Limb (tissue), 2 donors: ENCODE data around the gene TMPRSS11F.
"Not testable (repeated sequence)": the region's sequence is repeated elsewhere in the genome, so short reads cannot be mapped to it uniquely, and the experiment has no call there.

ENCODE experiments used
- DNase-seq, 2 donors: peaks; one replicate each; pipeline ENCODE4 v3.0.0-alpha.2; 2016; ENCODE audit errors: extremely low spot score in 2 of 2

TMPRSS11F gene

DNA sequence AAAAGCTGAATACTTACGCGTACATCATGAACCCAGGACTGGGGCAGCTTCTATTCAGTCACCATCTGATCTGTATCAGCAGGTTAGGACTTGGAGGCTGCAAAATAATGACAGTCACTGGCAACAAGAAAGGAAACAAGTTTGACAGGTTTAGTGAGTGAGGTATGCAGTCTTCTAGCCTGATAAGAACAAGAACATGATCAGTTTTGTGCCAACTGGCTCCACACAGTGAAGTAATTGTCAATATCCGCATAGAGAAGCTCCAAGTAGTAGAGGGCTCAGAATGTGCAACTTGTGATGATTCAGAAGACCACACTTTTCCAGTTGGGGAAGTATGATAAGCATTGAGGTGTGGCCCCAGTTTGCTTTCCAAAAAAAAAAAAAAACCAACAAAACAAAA, at the start of gene TMPRSS11F:
Gene TMPRSS11F (minus strand): TSS at position 77 of the 400 bp plus-strand sequence. CDS start 49 bp downstream, at position 28.
- no peak for DNase-seq

GRCh38 chr4:68176904-68177303, 47.2 kb upstream of the TMPRSS11F start:
- no peak for DNase-seq

DNA sequence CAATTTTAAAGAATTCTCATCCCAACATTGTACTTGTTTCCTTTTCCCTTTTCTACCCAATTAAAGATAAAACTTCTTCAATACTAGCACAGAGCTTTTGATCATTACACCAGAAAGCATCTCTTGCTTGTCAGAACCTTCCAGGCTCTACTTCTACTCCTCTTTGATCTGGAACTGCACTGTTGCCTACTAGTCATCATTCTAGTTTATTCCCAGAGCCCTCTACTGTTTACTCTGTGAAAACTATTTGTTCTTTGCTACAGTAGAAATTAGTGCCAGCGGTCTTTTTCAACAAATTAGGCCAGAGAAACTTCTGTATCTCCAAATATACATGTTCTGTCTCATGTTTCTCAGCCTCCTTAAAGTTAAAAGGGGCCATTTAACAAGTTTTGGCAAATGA, 46.8 kb upstream of the TMPRSS11F start:
- DNase-seq: no peak

DNA sequence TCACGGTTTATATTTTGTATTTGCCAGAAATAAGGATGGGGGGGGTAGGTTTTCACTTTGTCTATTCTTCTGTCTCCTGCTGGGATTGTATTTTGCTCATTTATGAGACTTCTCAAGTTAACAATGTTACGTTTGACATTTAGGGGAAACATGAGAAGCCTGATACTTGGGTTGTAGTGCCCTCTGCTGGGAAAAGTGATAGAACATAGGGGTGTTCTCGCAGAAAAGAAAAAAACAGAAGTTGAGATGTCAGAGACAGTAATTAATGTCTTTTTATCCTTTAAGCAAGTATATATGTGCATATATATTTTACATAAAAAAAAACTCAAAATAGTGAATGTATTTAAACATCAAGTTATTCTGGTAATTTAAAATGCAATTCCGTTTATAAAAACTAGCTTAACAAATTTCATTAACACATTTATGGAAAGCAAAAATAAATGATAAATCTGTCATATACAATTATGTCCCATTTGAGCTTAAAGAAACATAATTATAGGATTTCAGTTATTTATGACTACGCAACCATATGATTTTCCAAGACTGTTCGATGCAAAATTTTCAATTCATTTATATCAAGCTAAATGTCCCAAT, 46.0 kb upstream of the TMPRSS11F start:
- peak; percentile 45 to 69 for DNase-seq

GRCh38 chr4:68174389-68174788, 44.7 kb upstream of the TMPRSS11F start:
- DNase-seq: not testable (repeated sequence)

DNA sequence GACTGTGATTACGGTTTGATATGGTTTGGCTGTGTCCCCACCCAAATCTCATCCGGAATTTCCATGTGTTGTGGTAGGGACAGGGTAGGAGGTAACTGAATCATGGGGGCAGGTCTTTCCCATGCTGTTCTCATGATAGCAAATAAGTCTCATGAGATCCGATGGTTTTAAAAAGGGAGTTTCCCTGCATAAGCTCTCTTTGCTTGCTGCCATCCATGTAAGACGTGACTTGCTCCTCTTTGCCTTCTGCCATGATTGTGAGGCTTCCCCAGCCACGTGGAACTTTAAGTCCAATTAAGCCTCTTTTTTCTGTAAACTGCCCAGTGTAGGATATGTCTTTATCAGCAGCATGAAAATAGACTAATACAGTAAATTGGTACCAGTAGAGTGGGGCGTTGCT, 42.5 kb upstream of the TMPRSS11F start:
- DNase-seq: not testable (repeated sequence)

GRCh38 chr4:68167706-68168105, 38.0 kb upstream of the TMPRSS11F start:
- DNase-seq: no peak

- DNase-seq: no peak
Observed at GRCh38 chr4:68167166-68167565, 37.5 kb upstream of the TMPRSS11F start.

GRCh38 chr4:68163754-68164153, 34.1 kb upstream of the TMPRSS11F start:
- no peak for DNase-seq

DNA sequence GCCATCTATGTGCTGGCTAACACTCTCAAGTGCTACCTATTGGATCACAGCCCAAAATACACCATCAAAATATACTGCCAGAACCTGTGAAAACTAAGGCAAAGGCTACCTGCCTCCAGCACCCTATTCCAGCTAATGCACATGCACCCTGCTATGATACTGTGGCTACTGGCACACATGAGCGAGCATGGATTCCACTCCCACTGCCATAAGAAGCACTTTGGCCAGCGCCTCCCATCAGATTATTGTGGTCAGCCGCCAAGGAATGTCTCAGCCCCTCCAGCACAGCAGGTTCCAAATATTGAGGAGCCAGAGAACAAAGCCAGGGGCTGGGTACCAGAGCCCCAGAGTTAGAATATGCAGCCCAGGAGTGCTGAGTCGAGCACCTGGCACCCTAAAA, 32.5 kb upstream of the TMPRSS11F start:
- no peak for DNase-seq

DNA sequence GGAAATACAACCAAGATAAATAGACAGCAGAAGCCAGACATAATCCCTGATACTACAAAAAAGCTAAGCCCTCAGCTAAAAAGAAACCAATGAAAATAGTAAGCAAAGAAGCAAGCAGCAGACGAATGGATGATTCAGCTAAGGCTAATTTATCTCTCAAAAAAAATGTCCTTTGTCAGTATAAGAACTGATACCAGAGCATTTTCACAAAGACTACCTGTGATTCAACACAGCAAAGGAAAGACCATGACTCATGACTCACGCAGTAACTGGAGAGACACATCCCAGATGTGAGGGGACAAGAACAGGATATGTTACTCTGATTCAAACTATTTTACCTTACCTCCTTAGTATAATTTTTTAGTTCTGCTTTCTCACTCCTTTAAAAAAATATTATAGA, 22.7 kb upstream of the TMPRSS11F start:
- DNase-seq: no peak

DNA sequence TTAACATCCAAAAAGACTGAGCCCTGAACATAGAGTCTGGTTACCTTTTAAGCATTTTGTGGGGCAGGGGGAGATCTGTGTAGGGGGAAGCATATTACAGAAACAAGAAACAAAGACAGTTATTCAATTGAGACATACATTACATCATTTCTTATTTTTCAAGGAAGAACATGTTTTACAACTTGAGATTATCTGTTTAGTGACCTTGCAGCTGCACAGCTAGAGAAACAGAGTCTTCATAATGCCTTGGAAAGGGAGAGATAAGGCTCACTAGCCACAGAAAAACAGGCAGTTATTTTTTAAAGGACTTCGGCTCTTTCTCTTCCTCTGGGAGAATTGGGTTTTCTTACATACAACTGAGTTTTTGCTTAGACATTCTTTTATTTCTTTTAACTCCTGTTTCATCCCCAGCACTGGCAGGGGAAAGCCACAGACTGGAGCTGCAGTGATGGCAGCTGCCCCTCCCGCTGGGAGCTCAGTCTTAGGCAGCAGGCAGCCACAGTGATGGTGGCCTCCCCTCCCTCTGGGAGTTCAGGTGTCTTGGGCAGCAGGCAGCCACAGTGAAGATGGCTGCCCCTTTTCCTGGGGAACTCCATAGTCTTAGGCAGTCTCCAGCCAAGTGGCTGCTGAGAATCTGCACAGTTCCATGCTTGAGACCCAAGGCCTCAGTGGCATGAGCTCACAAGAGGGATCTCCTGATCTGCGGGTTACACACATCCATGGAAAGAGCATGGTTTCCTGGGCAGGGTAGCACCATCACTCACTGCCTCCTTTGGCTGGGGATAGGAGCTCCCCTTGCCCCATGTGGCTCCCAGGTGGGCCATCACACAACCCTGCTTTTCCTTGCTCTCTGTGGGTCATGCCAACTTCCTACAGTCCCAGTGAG, 19.4 kb upstream of the TMPRSS11F start:
- no peak for DNase-seq

GRCh38 chr4:68147079-68147478, 17.4 kb upstream of the TMPRSS11F start:
- no peak for DNase-seq

DNA sequence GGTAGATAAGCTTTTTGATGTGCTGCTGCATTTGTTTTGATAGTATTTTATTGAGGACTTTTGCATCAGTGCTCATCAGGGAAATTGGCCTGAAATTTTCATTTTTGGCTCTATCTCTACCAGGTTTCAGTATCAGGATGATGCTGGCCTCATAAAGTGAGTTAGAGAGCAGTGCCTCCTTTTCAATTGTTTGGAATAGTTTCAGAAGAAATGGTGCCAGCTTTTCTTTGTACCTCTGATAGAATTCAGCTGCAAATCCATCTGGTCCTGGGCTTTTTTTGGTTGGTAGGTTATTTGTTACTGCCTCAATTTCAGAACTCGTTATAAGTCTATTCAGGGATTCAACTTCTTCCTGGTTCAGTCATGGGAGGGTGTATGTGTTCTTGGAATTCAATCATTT, 15.6 kb upstream of the TMPRSS11F start:
- no peak for DNase-seq

DNA sequence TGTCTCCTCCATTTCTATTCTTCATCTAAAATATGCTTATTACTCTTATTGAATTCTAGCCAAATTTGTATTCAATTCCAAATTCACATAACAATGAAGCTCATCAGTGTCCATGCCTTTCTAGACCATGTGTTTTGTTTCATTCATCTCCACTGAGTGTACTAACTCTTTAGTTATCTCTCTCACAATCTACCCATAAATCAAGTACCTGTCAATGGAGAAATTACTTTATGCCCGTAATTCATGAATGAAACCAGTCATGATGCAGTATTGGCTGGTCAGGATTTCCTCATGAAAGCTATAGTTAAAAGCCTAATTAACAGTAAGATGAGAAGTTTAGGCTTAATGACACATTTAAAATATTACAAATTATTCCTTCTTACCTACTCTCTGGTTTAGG, 12.2 kb upstream of the TMPRSS11F start:
- DNase-seq: no peak

DNA sequence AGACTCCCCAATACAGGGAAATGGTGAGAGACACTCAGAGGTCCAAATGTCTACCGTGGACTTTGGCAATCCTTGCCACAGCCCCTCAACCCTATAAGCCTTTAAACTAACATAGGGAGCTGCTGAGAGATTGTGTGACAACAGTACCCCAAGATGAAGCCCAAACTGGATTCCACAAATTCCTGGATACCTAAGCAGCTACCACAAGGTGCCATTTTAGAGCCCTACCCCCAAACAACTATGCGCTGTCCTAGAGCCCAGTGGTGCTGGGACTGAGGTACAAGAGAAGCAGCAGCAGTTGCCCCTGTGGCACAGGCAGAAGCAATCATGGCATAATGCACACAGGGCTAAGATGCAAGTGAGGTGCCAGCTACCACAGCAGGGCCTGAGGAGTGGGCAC, 2.7 kb upstream of the TMPRSS11F start:
- DNase-seq: no peak

GRCh38 chr4:68124262-68124661, 5.4 kb downstream of the TMPRSS11F start:
- no peak for DNase-seq

- no peak for DNase-seq
Observed at GRCh38 chr4:68123525-68123924, 6.1 kb downstream of the TMPRSS11F start.

DNA sequence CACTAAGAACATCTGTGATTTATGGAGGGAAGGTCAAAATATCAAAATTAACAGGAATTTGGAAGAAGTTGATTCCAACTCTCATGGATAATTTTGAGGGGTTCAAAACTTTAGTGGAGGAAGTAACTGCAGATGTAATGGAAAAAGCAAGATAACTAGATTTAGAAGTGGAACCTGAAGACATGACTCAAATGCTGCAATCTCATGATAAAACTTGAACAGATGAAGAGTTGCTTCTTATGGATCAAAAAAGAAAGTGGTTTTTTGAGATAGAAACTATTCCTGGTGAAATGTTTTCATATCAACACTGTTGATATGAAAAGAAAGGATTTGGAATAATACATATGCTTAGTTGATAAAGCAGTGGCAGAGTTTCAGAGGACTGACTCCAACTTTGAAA, 9.7 kb downstream of the TMPRSS11F start:
- DNase-seq: no peak

GRCh38 chr4:68110441-68110840, 19.2 kb downstream of the TMPRSS11F start:
- no peak for DNase-seq

DNA sequence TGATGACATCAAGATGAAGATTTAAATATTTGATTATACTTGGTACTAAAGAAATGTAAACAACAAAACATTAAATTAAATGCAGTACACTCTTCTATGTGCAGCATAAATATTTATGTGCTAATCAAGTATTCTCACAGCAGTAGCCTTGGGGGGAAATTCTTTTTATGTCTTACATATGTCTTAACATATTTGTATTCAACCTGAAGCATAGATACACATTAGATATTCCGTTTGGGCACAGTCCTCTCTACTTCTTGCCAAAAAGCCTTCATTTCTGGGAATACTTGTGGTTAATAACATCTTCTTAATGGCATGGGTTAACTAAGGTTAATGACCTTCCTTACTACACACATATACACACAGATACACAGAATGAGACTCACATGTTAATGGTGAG, 19.8 kb downstream of the TMPRSS11F start:
- no peak for DNase-seq

GRCh38 chr4:68082758-68083157, 46.9 kb downstream of the TMPRSS11F start:
- no peak for DNase-seq

DNA sequence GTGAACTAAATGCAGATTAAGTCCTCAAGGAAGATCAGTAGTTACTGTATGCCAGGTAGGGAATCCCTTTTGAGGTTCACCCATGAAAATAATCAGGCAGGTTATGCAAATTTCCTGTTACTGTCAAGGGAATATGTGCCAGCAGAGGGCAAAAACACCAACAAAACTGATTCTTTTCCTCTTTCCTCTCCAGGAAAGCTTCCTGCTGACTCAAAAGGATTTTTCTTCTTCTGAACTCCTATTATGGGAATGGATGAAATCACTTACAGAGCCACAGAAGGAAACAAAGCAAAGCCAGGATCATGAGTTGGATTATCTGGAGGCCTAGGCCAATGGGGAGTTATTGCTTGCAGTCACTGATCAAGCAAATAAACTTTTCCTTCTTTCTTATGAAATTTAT, 49.7 kb downstream of the TMPRSS11F start:
- DNase-seq: no peak
